Neutrophil (primary cell): ENCODE results near the gene C2CD4C.
"Not testable (repeated sequence)": the region's sequence is repeated elsewhere in the genome, so short reads cannot be mapped to it uniquely, and the experiment has no call there.

Source experiments
- H3K27ac ChIP-seq: fragments of 200-600 bp; sonication (generic); 2 replicates; pipeline ENCODE4 v1.5.1; 2016; ENCODE audit warnings: mild to moderate bottlenecking, moderate library complexity
- H3K27me3 ChIP-seq: fragments of 200-600 bp; sonication (generic); 2 replicates; pipeline ENCODE4 v1.6.0; 2016; ENCODE audit warnings: mild to moderate bottlenecking
- H3K36me3 ChIP-seq: fragments of 200-600 bp; sonication (generic); 2 replicates; pipeline ENCODE4 v1.5.1; 2017
- H3K4me1 ChIP-seq, 2 experiments: fragments of 200-600 bp in 1 of 2; sonication (generic) in 1 of 2; 1 replicate in 1 of 2; 2 replicates in 1 of 2; pipeline versions ENCODE4 v1.5.1 to v1.6.1; 2013 to 2016; ENCODE audit warnings: low read depth in 1 of 2, low read length in 1 of 2, mild to moderate bottlenecking in 1 of 2, moderate library complexity in 1 of 2; ENCODE audit not compliant: control insufficient read depth in 1 of 2, insufficient read depth in 1 of 2
- H3K4me3 ChIP-seq, 2 experiments: fragments of 200-600 bp in 1 of 2; sonication (generic) in 1 of 2; 1 replicate in 1 of 2; 2 replicates in 1 of 2; pipeline ENCODE4 v1.5.1; 2013 to 2016; ENCODE audit warnings: low read depth in 1 of 2, low read length in 1 of 2, mild to moderate bottlenecking in 1 of 2, moderate library complexity in 1 of 2
- H3K9me3 ChIP-seq: fragments of 200-600 bp; sonication (generic); 2 replicates; pipeline ENCODE4 v1.5.1; 2016
- CTCF ChIP-seq: fragments of 200-600 bp; sonication (generic); IDR thresholded peaks from 2 replicates; pipeline ENCODE4 v1.5.1; 2016; ENCODE audit warnings: antibody characterized with exemption

Gene C2CD4C

GRCh38 chr19:366205-366783, 42.7 kb downstream of the C2CD4C start:
- Histone ChIP-seq H3K4me1 (no peaks in the 10 kb centered on the region), H3K4me3 (no peak overlapping the region), H3K36me3 (no peaks in the 10 kb centered on the region), H3K9me3 (no peaks in the 10 kb centered on the region), H3K27me3 (peaks cover 14% of the 10 kb centered on the region), H3K27ac (no peak overlapping the region)
- no peak for TF ChIP-seq CTCF

- Histone ChIP-seq H3K4me1 (no peaks in the 10 kb centered on the region), H3K4me3 (no peak overlapping the region), H3K9me3 (no peaks in the 10 kb centered on the region), H3K27ac (no peak overlapping the region), H3K27me3 (peaks cover 14% of the 10 kb centered on the region), H3K36me3 (no peaks in the 10 kb centered on the region)
- no peak for TF ChIP-seq CTCF
Measured at GRCh38 chr19:364496-365287, 44.3 kb downstream of the C2CD4C start.

- no peaks in the 10 kb centered on the region for H3K4me1 ChIP-seq
- no peak overlapping the region for H3K27ac ChIP-seq
- H3K4me3 ChIP-seq: no peak overlapping the region
- no peaks in the 10 kb centered on the region for H3K36me3 ChIP-seq
- H3K9me3 ChIP-seq: no peaks in the 10 kb centered on the region
- H3K27me3 ChIP-seq: peaks cover 3% of the 10 kb centered on the region
- TF ChIP-seq CTCF: no peak
Measured at GRCh38 chr19:362683-363082, 46.3 kb downstream of the C2CD4C start.

- TF ChIP-seq CTCF: no peak
- Histone ChIP-seq H3K9me3 (no peaks in the 10 kb centered on the region), H3K27ac (no peak overlapping the region), H3K4me3 (no peak overlapping the region), H3K4me1 (no peaks in the 10 kb centered on the region), H3K36me3 (no peaks in the 10 kb centered on the region), H3K27me3 (no peaks in the 10 kb centered on the region)
Measured at GRCh38 chr19:362154-362553, 46.8 kb downstream of the C2CD4C start.

DNA sequence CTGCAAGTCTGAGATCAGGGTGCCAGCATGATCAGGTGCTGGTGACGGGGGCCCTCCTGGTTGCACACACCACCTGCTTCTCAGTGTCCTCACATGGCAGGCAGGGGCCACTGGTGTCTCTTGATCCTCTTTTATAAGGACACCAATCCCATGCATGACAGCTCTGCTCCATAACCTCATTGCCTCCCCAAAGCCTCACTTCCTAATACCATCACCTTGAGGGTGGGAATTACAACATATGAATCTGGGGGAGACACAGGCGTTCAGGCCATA, 49.4 kb downstream of the C2CD4C start:
- Histone ChIP-seq H3K4me1 (no peaks in the 10 kb centered on the region), H3K4me3 (no peak overlapping the region), H3K36me3 (no peaks in the 10 kb centered on the region), H3K9me3 (no peaks in the 10 kb centered on the region), H3K27me3 (no peaks in the 10 kb centered on the region), H3K27ac (no peak overlapping the region)
- no peak for TF ChIP-seq CTCF

GRCh38 chr19:355536-355935, 53.4 kb downstream of the C2CD4C start:
- H3K4me3 ChIP-seq, H3K36me3 ChIP-seq, H3K4me1 ChIP-seq, H3K27me3 ChIP-seq, H3K27ac ChIP-seq, H3K9me3 ChIP-seq: not testable (repeated sequence)
